Smooth muscle cell of the pulmonary artery (primary cell): Measurements from ENCODE around the gene SMIM32. TPM values are rescaled to one million over a fixed set of nuclear protein-coding genes. Genes with fewer than 3 reads are reported as not detected.

Experiments used
- total RNA-seq: library from RNA; depleted of rRNA; stranded (reverse); fragments of >200 nt; gene quantifications from 2 replicates; pipeline ENCODE4 v1.2.3, GENCODE V29; 2014

SMIM32 gene
- total RNA-seq: 0.07 TPM in 1 of 2 replicates, not detected in the other

DNA sequence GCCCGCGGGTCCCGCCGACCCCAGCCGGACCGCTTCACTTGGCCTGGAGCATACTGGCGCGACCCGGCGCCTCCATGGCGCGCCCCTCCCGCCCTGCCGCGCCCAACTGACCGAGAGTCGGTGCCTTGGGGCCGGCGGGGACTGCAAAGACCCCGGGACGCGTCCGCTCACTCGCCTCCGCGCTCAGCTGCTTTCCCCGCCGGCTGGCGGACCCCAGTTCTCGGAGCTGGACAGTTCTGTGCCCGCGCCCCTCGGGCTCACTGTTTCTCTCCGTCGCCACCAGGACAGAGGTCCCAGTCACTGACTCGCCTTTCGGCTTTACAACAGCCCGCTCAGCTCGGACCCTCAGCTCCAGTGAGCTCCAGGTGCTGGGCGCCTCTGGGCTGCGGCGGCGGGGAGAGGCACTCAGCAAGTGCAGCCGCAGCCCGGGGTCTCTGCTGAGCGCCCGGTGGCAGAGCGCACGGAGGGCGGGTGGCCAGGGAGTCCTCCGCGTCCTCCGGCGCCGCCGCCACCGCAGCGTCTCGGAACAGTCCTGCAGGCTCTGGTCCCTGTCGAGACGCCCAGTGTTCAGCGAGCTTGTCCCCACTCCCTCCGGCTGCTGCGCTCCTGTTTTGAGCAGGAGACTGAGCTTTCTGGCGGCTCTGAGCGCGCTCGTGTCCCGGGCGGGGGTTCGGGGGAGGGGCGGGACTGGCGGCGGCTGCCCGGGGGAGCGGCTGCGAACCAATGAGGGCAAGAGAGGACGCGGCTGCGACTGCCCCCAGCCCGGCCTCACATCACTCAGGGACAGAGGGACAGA is at the start of gene SMIM32:
Gene SMIM32, minus strand, starts transcription at position 637 of the 796 bp plus-strand sequence. CDS start 638 bp downstream, outside the sequence.

Other genes with a start within 250 kb of the SMIM32 start
- gene LECT2, start 238.2 kb downstream of the SMIM32 start, total RNA-seq: not detected in 2 replicates
- 2,858 and 4,254 TPM in 2 replicates for gene TGFBI, start 164.2 kb downstream of the SMIM32 start, total RNA-seq
- 34.9 and 48.8 TPM in 2 replicates for gene SMAD5, start 60.3 kb downstream of the SMIM32 start, total RNA-seq
- not detected in 2 replicates for gene TRPC7, start 172.4 kb upstream of the SMIM32 start, total RNA-seq